OCI-LY1 (cell line): Measurements from ENCODE around the gene POLD4.

Experiments
- CTCF ChIP-seq: fragments of 200-600 bp; sonication (generic), shearing (Covaris generic); IDR thresholded peaks from 2 replicates; pipeline ENCODE4 v1.5.1; 2017; ENCODE audit warnings: mild to moderate bottlenecking, antibody characterized with exemption, low read length, moderate library complexity, mixed read lengths
- EZH2 ChIP-seq: fragments of 200-600 bp; sonication (generic), shearing (Covaris generic); IDR thresholded peaks from 2 replicates; pipeline ENCODE4 v1.8.0; 2017; ENCODE audit warnings: borderline replicate concordance, mixed run types, mild to moderate bottlenecking, antibody characterized with exemption, low read length, moderate library complexity, mixed read lengths

- TF ChIP-seq CTCF: no peak
- no peak for TF ChIP-seq EZH2
Measured at GRCh38 chr11:67372993-67373647, 19.8 kb upstream of the POLD4 start, which contains the start of gene CLCF1.
